HEK293 (cell line): ENCODE measurements around the gene ZNF425.

Experiments
- CTCF ChIA-PET: fragments of 350-600 bp; formaldehyde crosslinking; extraction: SDS; loops from one replicate; lab custom pipeline; 2021; ENCODE audit warnings: antibody characterized with exemption; lab: Yijun Ruan, JAX
- POLR2A ChIA-PET: fragments of 300-600 bp; formaldehyde crosslinking; extraction: SDS; loops from one replicate; lab custom pipeline; 2020; ENCODE audit warnings: antibody characterized with exemption, inconsistent platforms; lab: Yijun Ruan, JAX
- H3K27ac ChIP-seq: fragments of 200-500 bp; sonication (Bioruptor generic); 2 replicates; pipeline ENCODE4 v1.5.1; 2014; ENCODE audit warnings: low read depth, low read length, control low read depth, inconsistent platforms; ENCODE audit errors: extremely low read depth
- H3K36me3 ChIP-seq, 2 experiments: fragments of 200-500 bp in 1 of 2; sonication (Bioruptor generic) in 1 of 2; 1 replicate in 1 of 2; 2 replicates in 1 of 2; pipeline ENCODE4 v1.5.1; 2014 to 2017; ENCODE audit warnings: inconsistent platforms in 2 of 2, low read length in 2 of 2; ENCODE audit not compliant: control insufficient read depth in 2 of 2, insufficient read depth in 1 of 2
- H3K4me1 ChIP-seq: fragments of 200-500 bp; sonication (Bioruptor generic); 2 replicates; pipeline ENCODE4 v1.5.1; 2014; ENCODE audit warnings: mild to moderate bottlenecking, low read length, inconsistent platforms; ENCODE audit not compliant: control insufficient read depth, insufficient read depth
- H3K4me3 ChIP-seq: 2 replicates; pipeline ENCODE4 v1.5.1; 2011; ENCODE audit warnings: low read depth, mild to moderate bottlenecking, control low read depth, low read length, moderate library complexity
- H3K9me3 ChIP-seq: fragments of 200-500 bp; sonication (Bioruptor generic); 2 replicates; pipeline ENCODE4 v1.5.1; 2014; ENCODE audit warnings: low read depth, low read length, inconsistent platforms; ENCODE audit not compliant: control insufficient read depth, insufficient read depth
- BCL11A ChIP-seq: fragments of 450-650 bp; formaldehyde crosslinking; IDR thresholded peaks from 2 replicates; pipeline ENCODE4 v1.5.1; 2016; ENCODE audit warnings: low read depth, missing biosample characterization, missing genetic modification characterization
- KLF1 ChIP-seq: fragments of 450-650 bp; formaldehyde crosslinking; IDR thresholded peaks from 2 replicates; pipeline ENCODE4 v1.5.1; 2016; ENCODE audit warnings: missing biosample characterization, missing genetic modification characterization
- KLF17 ChIP-seq: fragments of 450-650 bp; formaldehyde crosslinking; IDR thresholded peaks from 2 replicates; pipeline ENCODE4 v1.5.1; 2016; ENCODE audit warnings: missing biosample characterization, missing genetic modification characterization
- KLF7 ChIP-seq: fragments of 450-650 bp; formaldehyde crosslinking; IDR thresholded peaks from 2 replicates; pipeline ENCODE4 v1.5.1; 2016; ENCODE audit warnings: missing biosample characterization, missing genetic modification characterization, borderline replicate concordance
- WT1 ChIP-seq: fragments of 450-650 bp; formaldehyde crosslinking; IDR thresholded peaks from 2 replicates; pipeline ENCODE4 v1.5.1; 2016; ENCODE audit warnings: missing biosample characterization, missing genetic modification characterization
- YY1 ChIP-seq: fragments of 450-650 bp; formaldehyde crosslinking; IDR thresholded peaks from 2 replicates; pipeline ENCODE4 v1.5.1; 2018; ENCODE audit warnings: missing biosample characterization, missing genetic modification characterization
- ZBTB17 ChIP-seq: fragments of 450-650 bp; formaldehyde crosslinking; IDR thresholded peaks from 2 replicates; pipeline ENCODE4 v1.5.1; 2016; ENCODE audit warnings: missing biosample characterization, missing genetic modification characterization
- ZBTB8A ChIP-seq: fragments of 450-650 bp; formaldehyde crosslinking; IDR thresholded peaks from 2 replicates; pipeline ENCODE4 v1.5.1; 2016; ENCODE audit warnings: missing biosample characterization, missing genetic modification characterization
- ZFHX2 ChIP-seq: fragments of 450-650 bp; formaldehyde crosslinking; conservative IDR thresholded peaks from 2 replicates; pipeline ENCODE4 v1.5.1; 2016; ENCODE audit warnings: missing biosample characterization, missing genetic modification characterization
- ZIC2 ChIP-seq: fragments of 450-650 bp; formaldehyde crosslinking; IDR thresholded peaks from 2 replicates; pipeline ENCODE4 v1.5.1; 2016; ENCODE audit warnings: missing biosample characterization, missing genetic modification characterization
- ZNF148 ChIP-seq: fragments of 450-650 bp; formaldehyde crosslinking; IDR thresholded peaks from 2 replicates; pipeline ENCODE4 v1.5.0; 2017; ENCODE audit warnings: missing biosample characterization, missing genetic modification characterization, borderline replicate concordance
- ZNF157 ChIP-seq: fragments of 450-650 bp; formaldehyde crosslinking; IDR thresholded peaks from 2 replicates; pipeline ENCODE4 v1.5.1; 2016; ENCODE audit warnings: missing biosample characterization, missing genetic modification characterization
- ZNF223 ChIP-seq: fragments of 450-650 bp; formaldehyde crosslinking; IDR thresholded peaks from 2 replicates; pipeline ENCODE4 v1.5.1; 2016; ENCODE audit warnings: missing biosample characterization, missing genetic modification characterization
- ZNF239 ChIP-seq: fragments of 450-650 bp; formaldehyde crosslinking; IDR thresholded peaks from 2 replicates; pipeline ENCODE4 v1.5.1; 2016; ENCODE audit warnings: missing biosample characterization, missing genetic modification characterization
- ZNF266 ChIP-seq: fragments of 450-650 bp; formaldehyde crosslinking; IDR thresholded peaks from 2 replicates; pipeline ENCODE4 v1.5.1; 2016; ENCODE audit warnings: missing biosample characterization, missing genetic modification characterization, low read depth
- ZNF394 ChIP-seq: fragments of 450-650 bp; formaldehyde crosslinking; IDR thresholded peaks from 2 replicates; pipeline ENCODE4 v1.5.1; 2016; ENCODE audit warnings: missing biosample characterization, missing genetic modification characterization, mild to moderate bottlenecking, moderate library complexity, borderline replicate concordance
- ZNF426 ChIP-seq: fragments of 450-650 bp; formaldehyde crosslinking; IDR thresholded peaks from 2 replicates; pipeline ENCODE4 v1.5.1; 2017; ENCODE audit warnings: missing biosample characterization, missing genetic modification characterization, mild to moderate bottlenecking, inconsistent platforms, moderate library complexity
- ZNF501 ChIP-seq: fragments of 450-650 bp; formaldehyde crosslinking; IDR thresholded peaks from 2 replicates; pipeline ENCODE4 v1.5.1; 2016; ENCODE audit warnings: missing biosample characterization, missing genetic modification characterization
- ZNF510 ChIP-seq: fragments of 450-650 bp; formaldehyde crosslinking; IDR thresholded peaks from 2 replicates; pipeline ENCODE4 v1.5.1; 2018; ENCODE audit warnings: mild to moderate bottlenecking, missing genetic modification characterization, missing biosample characterization; ENCODE audit not compliant: insufficient replicate concordance
- ZNF514 ChIP-seq: fragments of 450-650 bp; formaldehyde crosslinking; IDR thresholded peaks from 2 replicates; pipeline ENCODE4 v1.5.1; 2016; ENCODE audit warnings: missing biosample characterization, missing genetic modification characterization
- ZNF560 ChIP-seq: fragments of 450-650 bp; formaldehyde crosslinking; IDR thresholded peaks from 2 replicates; pipeline ENCODE4 v1.5.1; 2017; ENCODE audit warnings: missing biosample characterization, missing genetic modification characterization, borderline replicate concordance
- ZNF585B ChIP-seq: fragments of 450-650 bp; formaldehyde crosslinking; IDR thresholded peaks from 2 replicates; pipeline ENCODE4 v1.5.1; 2016; ENCODE audit warnings: missing biosample characterization, missing genetic modification characterization
- ZNF600 ChIP-seq: fragments of 450-650 bp; formaldehyde crosslinking; IDR thresholded peaks from 2 replicates; pipeline ENCODE4 v1.5.1; 2016; ENCODE audit warnings: missing biosample characterization, missing genetic modification characterization
- ZNF610 ChIP-seq: fragments of 450-650 bp; formaldehyde crosslinking; IDR thresholded peaks from 2 replicates; pipeline ENCODE4 v1.5.1; 2016; ENCODE audit warnings: missing biosample characterization, missing genetic modification characterization, borderline replicate concordance
- ZNF645 ChIP-seq: fragments of 450-650 bp; formaldehyde crosslinking; IDR thresholded peaks from 2 replicates; pipeline ENCODE4; 2016; ENCODE audit warnings: missing biosample characterization, missing genetic modification characterization
- ZNF692 ChIP-seq: fragments of 450-650 bp; formaldehyde crosslinking; IDR thresholded peaks from 2 replicates; pipeline ENCODE4 v1.5.1; 2016; ENCODE audit warnings: missing biosample characterization, missing genetic modification characterization
- ZNF791 ChIP-seq: fragments of 450-650 bp; formaldehyde crosslinking; IDR thresholded peaks from 2 replicates; pipeline ENCODE4 v1.5.1; 2016; ENCODE audit warnings: missing biosample characterization, missing genetic modification characterization
- ZNF792 ChIP-seq: fragments of 450-650 bp; formaldehyde crosslinking; IDR thresholded peaks from 2 replicates; pipeline ENCODE4 v1.5.1; 2016; ENCODE audit warnings: missing biosample characterization, missing genetic modification characterization
- ZNF843 ChIP-seq: fragments of 450-650 bp; formaldehyde crosslinking; IDR thresholded peaks from 2 replicates; pipeline ENCODE4 v1.5.1; 2016; ENCODE audit warnings: missing biosample characterization, missing genetic modification characterization

ZNF425 gene

GRCh38 chr7:149136118-149136517 is 10.0 kb upstream of the ZNF425 start:
- TF ChIP-seq ZNF600 (tag by site-specific recombination) (no peak), ZNF645 (tag by site-specific recombination) (no peak), ZIC2 (tag by site-specific recombination) (no peak), ZNF792 (tag by site-specific recombination) (no peak), ZNF266 (tag by site-specific recombination) (no peak), ZNF560 (tag by site-specific recombination) (no peak), ZFHX2 (tag by site-specific recombination) (no peak), ZNF692 (tag by site-specific recombination) (no peak), ZNF148 (tag by site-specific recombination) (no peak), ZNF426 (no peak), ZNF501 (tag by site-specific recombination) (no peak), BCL11A (no peak), KLF17 (tag by site-specific recombination) (no peak), ZNF791 (no peak), ZNF157 (tag by site-specific recombination) (no peak), KLF7 (tag by site-specific recombination) (no peak), ZNF223 (tag by site-specific recombination) (no peak), YY1 (no peak), ZNF510 (tag by site-specific recombination) (no peak)
- CTCF ChIA-PET = interaction anchor here (0.7 to 2.2 kb wide), 2 partner anchors 10 to 11 kb away, joined by 4 to 18 read pairs; partner anchors contain the start of gene ZNF398
- no peak overlapping the region for H3K4me3 ChIP-seq
- no peak overlapping the region for H3K27ac ChIP-seq
- POLR2A ChIA-PET = interaction anchor here (0.7 kb wide), 1 partner anchor 11 kb away, joined by 3 read pairs; the partner anchor contains the start of gene ZNF398
- peaks cover 3 to 10% of the 10 kb centered on the region in 2 experiments; a peak in 2 of 3 replicates for H3K36me3 ChIP-seq
- H3K9me3 ChIP-seq = no peaks in the 10 kb centered on the region
- H3K4me1 ChIP-seq = no peaks in the 10 kb centered on the region

- H3K4me1 ChIP-seq = no peaks in the 10 kb centered on the region
- POLR2A ChIA-PET = interaction anchor here (1.1 to 1.2 kb wide), 2 partner anchors 10 to 11 kb away, joined by 3 to 4 read pairs; no protein-coding TSS in a partner anchor
- peaks cover 0 to 27% of the 10 kb centered on the region in 2 experiments; a peak in 2 of 3 replicates for H3K36me3 ChIP-seq
- CTCF ChIA-PET = no interaction called here
- H3K4me3 ChIP-seq = no peak overlapping the region
- no peaks in the 10 kb centered on the region for H3K9me3 ChIP-seq
- H3K27ac ChIP-seq = no peak overlapping the region
- TF ChIP-seq ZNF239 (tag by site-specific recombination) (no peak), ZNF514 (tag by site-specific recombination) (no peak), ZNF645 (tag by site-specific recombination) (no peak), KLF1 (tag by site-specific recombination) (peak; percentile 65; the same call in 1 of the 2 replicates), ZBTB8A (tag by site-specific recombination) (no peak), ZBTB17 (tag by site-specific recombination) (no peak), ZNF610 (tag by site-specific recombination) (no peak), ZNF585B (tag by site-specific recombination) (no peak), ZNF394 (tag by site-specific recombination) (no peak), ZNF843 (tag by site-specific recombination) (no peak), WT1 (tag by site-specific recombination) (no peak)
Observed at GRCh38 chr7:149133028-149133710, 7.0 kb upstream of the ZNF425 start.
